ENCODE data around the gene AAK1.
"Not testable (repeated sequence)": the region's sequence is repeated elsewhere in the genome, so short reads cannot be mapped to it uniquely, and the experiment has no call there.

- TF ChIP-seq CTCF (IDR thresholded peaks at IDR 0.05); EP300 (IDR thresholded peaks at IDR 0.05; ENCODE audit: low read depth): not testable (repeated sequence)
These were observed 68.2 kb downstream of the AAK1 start for GRCh38 chr2:69575371-69575770.
